Activated CD8-positive, alpha-beta memory T cell treated with anti-CD3 and anti-CD28 coated beads, Interleukin-2, amount 50 U/mL, for 24 hours (primary cell): ENCODE data around the gene C3orf62.

Experiments
- DNase-seq: peaks from one replicate; pipeline ENCODE4 v3.0.0-alpha.2; 2020; ENCODE audit errors: extremely low read depth

C3orf62 gene

GRCh38 chr3:49276475-49277382, at the start of gene C3orf62:
Gene C3orf62 (minus strand): TSS chr3:49277232. CDS start chr3:49276872, 360 bp downstream.
- peak; percentile 56 for DNase-seq

DNA sequence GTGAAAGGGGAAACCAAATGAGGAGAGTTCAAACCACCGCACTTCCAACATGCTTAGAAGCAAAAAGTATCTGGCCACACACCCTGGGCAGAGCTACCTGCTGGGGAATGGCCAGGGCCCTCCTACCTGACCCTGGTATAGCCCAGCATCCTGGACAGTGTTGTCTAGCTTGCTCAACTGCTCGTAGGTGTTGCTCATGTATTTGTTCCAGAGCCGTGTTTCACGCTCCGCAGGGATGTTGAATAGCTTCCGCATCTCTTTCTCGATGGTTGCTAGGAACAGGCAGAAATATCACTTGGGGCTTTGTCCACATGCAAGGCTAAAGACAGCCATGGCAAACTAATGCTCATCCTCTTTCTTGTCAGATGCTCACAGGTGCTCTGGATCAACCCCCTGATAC, 47.7 kb upstream of the C3orf62 start:
- no peak for DNase-seq

GRCh38 chr3:49316696-49317457, 39.8 kb upstream of the C3orf62 start:
- no peak for DNase-seq

DNA sequence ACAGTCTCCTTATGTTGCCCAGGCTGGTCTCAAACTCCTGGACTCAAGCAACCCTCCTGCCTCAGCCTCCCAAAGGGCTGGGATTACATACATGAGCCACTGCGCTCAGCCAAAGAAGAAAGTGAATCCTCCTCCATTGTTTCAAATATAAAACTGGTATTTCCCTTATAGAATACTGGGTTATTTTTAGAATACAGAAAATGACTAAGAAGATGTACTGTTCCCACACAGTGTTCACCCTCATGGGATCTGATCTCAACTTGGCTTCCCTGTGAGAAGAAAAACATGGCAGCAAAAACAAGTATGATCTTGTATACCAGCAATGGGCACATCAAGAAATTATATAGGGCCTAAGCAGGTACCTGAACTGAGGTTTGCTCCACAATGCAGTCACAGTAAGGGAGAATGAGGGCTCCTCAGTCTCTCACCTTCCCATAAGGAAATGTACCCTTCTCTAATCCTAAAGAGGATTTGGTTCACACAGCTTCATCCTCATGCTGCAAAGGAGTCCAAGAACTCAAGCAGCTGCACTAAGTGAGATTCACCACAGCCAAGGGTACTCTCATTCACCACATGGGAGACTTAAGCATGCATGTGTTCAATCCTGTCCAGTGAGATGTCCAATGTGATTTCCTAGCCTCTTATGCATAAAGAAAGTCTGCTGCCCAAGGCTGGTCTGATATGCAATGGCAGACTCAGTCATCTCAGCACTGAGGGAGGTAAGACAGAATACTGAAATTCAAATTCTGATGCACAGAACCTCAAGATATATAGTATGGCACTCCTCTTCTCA, 37.1 kb upstream of the C3orf62 start:
- DNase-seq, result no peak

GRCh38 chr3:49311283-49311682, 34.3 kb upstream of the C3orf62 start:
- no peak for DNase-seq

GRCh38 chr3:49310677-49311076, 33.6 kb upstream of the C3orf62 start:
- no peak for DNase-seq

GRCh38 chr3:49305608-49306007, 28.6 kb upstream of the C3orf62 start:
- no peak for DNase-seq

DNA sequence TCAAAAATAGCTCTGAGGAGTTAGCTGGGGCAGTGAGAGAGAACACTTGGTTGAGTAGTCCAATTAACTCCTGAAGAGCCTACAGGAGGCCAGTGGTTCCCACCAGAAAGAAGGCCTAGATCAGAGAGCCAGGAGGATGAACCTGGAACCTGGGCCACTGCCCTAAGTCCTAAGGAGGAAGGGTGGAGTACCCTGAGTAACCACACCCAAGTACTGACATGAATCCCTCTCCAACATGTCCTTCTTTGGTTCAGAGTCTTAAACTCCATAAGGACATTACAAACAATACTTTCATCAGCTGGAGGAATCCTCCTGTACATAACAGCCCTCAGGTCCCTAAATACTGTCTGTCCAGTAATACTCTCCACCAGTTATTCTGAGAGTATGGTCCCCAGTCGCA, 25.6 kb upstream of the C3orf62 start:
- no peak for DNase-seq

GRCh38 chr3:49300595-49300994, 23.6 kb upstream of the C3orf62 start:
- DNase-seq, result no peak

DNA sequence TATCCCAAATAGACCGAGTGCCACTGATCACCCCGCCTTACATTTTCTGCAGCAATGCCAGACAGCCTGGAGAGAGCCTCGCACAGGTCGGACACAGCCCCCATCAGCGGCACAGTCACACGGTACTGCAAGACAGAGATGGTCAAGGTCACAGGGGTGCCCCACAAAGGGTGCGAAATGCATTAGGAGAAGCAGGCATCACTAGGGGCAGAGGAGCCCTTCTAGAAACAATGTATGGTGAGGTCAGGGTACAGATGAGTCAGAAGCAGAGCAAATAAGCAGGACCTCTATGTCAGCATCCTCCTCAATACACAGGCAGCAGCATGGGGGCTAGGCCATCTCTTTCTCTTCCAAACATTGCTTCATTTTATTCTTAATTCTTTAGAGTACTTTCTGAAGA, 21.5 kb upstream of the C3orf62 start:
- DNase-seq, result no peak

GRCh38 chr3:49296781-49297411, 19.9 kb upstream of the C3orf62 start:
- no peak for DNase-seq

- no peak for DNase-seq
Observed at GRCh38 chr3:49295489-49296058, 18.5 kb upstream of the C3orf62 start.

DNA sequence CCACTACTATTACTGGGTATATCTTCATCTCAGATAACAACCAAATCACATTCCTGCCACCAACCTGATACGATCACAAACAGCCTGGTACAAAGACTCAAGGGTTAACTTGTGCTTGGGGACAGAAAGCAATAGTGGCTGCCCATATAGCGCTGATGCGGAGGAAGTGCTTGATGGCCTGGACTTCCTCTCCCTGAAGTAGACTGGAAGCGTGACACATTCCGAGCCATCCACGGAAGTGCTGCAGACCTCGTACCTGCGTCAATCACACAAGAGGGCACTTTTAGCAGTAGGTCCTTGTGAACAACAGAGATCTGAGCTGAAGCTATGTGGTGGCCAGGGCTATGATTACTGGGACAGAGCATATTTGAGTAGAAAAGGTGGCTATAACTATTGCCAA, 17.3 kb upstream of the C3orf62 start:
- no peak for DNase-seq

DNA sequence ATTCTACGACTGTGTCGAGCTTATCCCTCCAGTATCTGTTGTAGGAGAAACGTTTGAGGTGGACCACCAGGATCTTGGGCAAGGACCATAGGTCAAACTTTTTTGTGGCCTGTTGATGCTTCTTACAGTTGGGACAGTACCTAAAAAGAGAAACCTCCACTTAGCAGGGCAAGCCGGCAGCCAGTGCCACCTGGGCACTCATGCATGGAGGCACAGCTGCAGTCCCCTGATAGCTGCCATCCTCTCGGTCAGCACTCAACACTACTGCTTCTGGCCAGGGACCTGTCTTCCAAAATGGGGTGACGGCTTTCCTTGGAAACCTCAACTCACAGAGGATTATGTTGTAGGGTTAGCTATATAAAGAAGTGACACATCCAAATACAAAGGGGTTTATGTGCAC, 7.0 kb upstream of the C3orf62 start:
- DNase-seq, result no peak

DNA sequence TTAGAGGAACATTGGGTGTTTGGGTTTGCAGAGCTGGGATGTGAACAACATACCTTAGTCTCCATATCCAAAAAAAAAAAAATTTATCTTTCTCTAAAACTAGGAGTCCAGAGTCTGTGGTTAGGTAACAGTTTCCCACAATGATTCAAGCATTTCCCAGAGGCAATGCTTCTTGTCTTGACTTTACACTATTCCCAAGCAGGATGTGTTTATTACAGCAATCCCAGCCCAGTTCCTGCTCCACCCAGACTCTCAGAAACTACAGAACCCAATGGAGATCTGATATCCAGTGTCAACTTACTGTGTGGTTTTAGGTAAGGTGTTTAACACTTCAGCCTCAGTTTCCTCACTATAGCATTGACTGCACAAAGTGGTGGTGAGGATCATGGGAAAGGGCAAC, 2.3 kb upstream of the C3orf62 start:
- no peak for DNase-seq

GRCh38 chr3:49278548-49278947, 1.5 kb upstream of the C3orf62 start:
- no peak for DNase-seq

- DNase-seq, result no peak
Observed at GRCh38 chr3:49277383-49277775, 347 bp upstream of the C3orf62 start.

GRCh38 chr3:49273825-49274532, 3.1 kb downstream of the C3orf62 start:
- DNase-seq, result no peak

GRCh38 chr3:49271047-49271446, 6.0 kb downstream of the C3orf62 start:
- no peak for DNase-seq

- DNase-seq, result no peak
Observed at GRCh38 chr3:49270156-49270500, 6.9 kb downstream of the C3orf62 start.
